Gastrocnemius medialis (tissue), 4 donors: ENCODE results near the gene RAI1. TPM values are rescaled to one million over a fixed set of nuclear protein-coding genes. Genes with fewer than 3 reads are reported as not detected.

ENCODE experiments used
- ATAC-seq, 2 donors: fragments of 150-250 bp; one replicate each; pipeline ENCODE4 v1.9.1; 2016
- DNase-seq, 2 donors: peaks; one replicate each; pipeline ENCODE4 v3.0.0-alpha.2; 2019
- H3K27ac ChIP-seq, 4 donors: fragments of 200-600 bp; sonication (generic); 1 replicate in 1 of 4; 2 replicates in 3 of 4; pipeline ENCODE4 v1.5.1; 2016 to 2018; ENCODE audit warnings: mild to moderate bottlenecking in 2 of 4, moderate library complexity in 1 of 4
- H3K27me3 ChIP-seq, 3 donors: fragments of 200-600 bp; sonication (generic) in 2 of 3; 1 replicate in 1 of 3; 2 replicates in 2 of 3; pipeline versions ENCODE4 v1.5.1 to v1.6.0; 2016 to 2019; ENCODE audit warnings: mild to moderate bottlenecking in 1 of 3, moderate library complexity in 1 of 3
- H3K36me3 ChIP-seq, 2 donors: fragments of 200-600 bp; sonication (generic) in 1 of 2; one replicate each; pipeline ENCODE4 v1.5.1; 2017 to 2018
- H3K4me1 ChIP-seq, 2 donors: fragments of 200-600 bp; sonication (generic) in 1 of 2; one replicate each; pipeline ENCODE4 v1.5.1; 2016 to 2017; ENCODE audit warnings: mild to moderate bottlenecking in 2 of 2
- H3K4me3 ChIP-seq, 4 donors: fragments of 200-600 bp; sonication (generic) in 3 of 4; 1 replicate in 1 of 4; 2 replicates in 3 of 4; pipeline ENCODE4 v1.5.1; 2016 to 2019; ENCODE audit warnings: mild to moderate bottlenecking in 2 of 4
- H3K9me3 ChIP-seq, 3 donors: fragments of 200-600 bp; sonication (generic) in 2 of 3; 1 replicate in 1 of 3; 2 replicates in 2 of 3; pipeline ENCODE4 v1.5.1; 2016 to 2019
- CTCF ChIP-seq, 5 experiments: fragments of 450-650 bp in 3 of 5; fragments of 200-600 bp in 2 of 5; sonication (generic) in 2 of 5; IDR thresholded peaks in 4 of 5; conservative IDR thresholded peaks in 1 of 5; 1 replicate in 4 of 5; 2 replicates in 1 of 5; pipeline ENCODE4 v1.5.1; 2016 to 2019; ENCODE audit warnings: antibody characterized with exemption in 5 of 5, mild to moderate bottlenecking in 3 of 5, moderate library complexity in 3 of 5
- POLR2A ChIP-seq, 2 donors: fragments of 450-650 bp; IDR thresholded peaks; one replicate each; pipeline ENCODE4 v1.6.1; 2017; ENCODE audit warnings: antibody characterized with exemption in 2 of 2, mild to moderate bottlenecking in 2 of 2, moderate library complexity in 2 of 2
- in situ Hi-C, 4 donors: fragments of 200-750 bp; cut with MboI; loops; one replicate each; pipeline versions ENCODE4 v1.15.0 to v1.8.0; 2017; ENCODE audit warnings: low sequenced_read_pairs in 4 of 4
- intact Hi-C: fragments of 100-400 bp; cut with DNase I; formaldehyde crosslinking; loops from one replicate; pipeline ENCODE4 v1.15.1; 2023; ENCODE audit warnings: low total_unique reads
- total RNA-seq, 4 donors: library from RNA; depleted of rRNA; stranded (reverse); fragments of >200 nt; gene quantifications; one replicate each; pipeline versions ENCODE4 v1.1.0 to v1.2.3, GENCODE V29; 2016

The RAI1 gene
- total RNA-seq, 4 donors from 2014 or later, result 2.1 to 6.7 (median 4.3) TPM

- in situ Hi-C loops (loop anchor here in 1 of 4 donors (25.0 kb wide), 1 partner anchor 109 kb away; the partner anchor contains the start of gene RAI1), intact Hi-C loops (no loop called here)
- H3K36me3 ChIP-seq, result no peaks in the 10 kb centered on the region
- no peak for DNase-seq
- TF ChIP-seq POLR2A (IDR thresholded peaks at IDR 0.05) (no peak), CTCF (IDR thresholded peaks at IDR 0.05 in 4 of 5, conservative IDR thresholded peaks at IDR 0.05 in 1 of 5) (no peak)
- no peak for ATAC-seq
- H3K4me1 ChIP-seq, result peaks cover 14 to 19% of the 10 kb centered on the region in 2 donors
- no peaks in the 10 kb centered on the region for H3K9me3 ChIP-seq
- H3K27me3 ChIP-seq, result no peaks in the 10 kb centered on the region
- no peak overlapping the region for H3K4me3 ChIP-seq
- H3K27ac ChIP-seq, result no peak overlapping the region
Observed at GRCh38 chr17:17796787-17797061, 115.5 kb downstream of the RAI1 start.

- Histone ChIP-seq H3K27ac (peak overlapping the region in 3 of 4 donors; percentile 20 to 43 (median 41)), H3K27me3 (no peaks in the 10 kb centered on the region), H3K4me3 (no peak overlapping the region), H3K9me3 (no peaks in the 10 kb centered on the region), H3K36me3 (no peaks in the 10 kb centered on the region), H3K4me1 (peaks cover 9 to 14% of the 10 kb centered on the region in 2 donors)
- ATAC-seq (peak in 1 of 2 donors; percentile 31), DNase-seq (no peak)
- TF ChIP-seq CTCF (IDR thresholded peaks at IDR 0.05 in 4 of 5, conservative IDR thresholded peaks at IDR 0.05 in 1 of 5), result no peak
- in situ Hi-C loops, result loop anchor here in 1 of 4 donors (25.0 kb wide), 1 partner anchor 110 kb away; the partner anchor contains the start of gene RAI1
- intact Hi-C loops, result no loop called here
Observed at GRCh38 chr17:17797119-17797809, 116.0 kb downstream of the RAI1 start.

- Histone ChIP-seq H3K27ac (no peak overlapping the region), H3K4me3 (no peak overlapping the region), H3K9me3 (no peaks in the 10 kb centered on the region), H3K27me3 (no peaks in the 10 kb centered on the region), H3K4me1 (peaks cover 3 to 5% of the 10 kb centered on the region in 2 donors), H3K36me3 (no peaks in the 10 kb centered on the region)
- intact Hi-C loops (no loop called here), in situ Hi-C loops (loop anchor here in 1 of 4 donors (25.0 kb wide), 1 partner anchor 111 kb away; the partner anchor contains the start of gene RAI1)
- DNase-seq (no peak), ATAC-seq (no peak)
- no peak for TF ChIP-seq POLR2A (IDR thresholded peaks at IDR 0.05)
- TF ChIP-seq CTCF (IDR thresholded peaks at IDR 0.05 in 4 of 5, conservative IDR thresholded peaks at IDR 0.05 in 1 of 5), result no peak
Observed at GRCh38 chr17:17798010-17798556, 116.8 kb downstream of the RAI1 start.

GRCh38 chr17:17798573-17799255 lies 117.5 kb downstream of the RAI1 start:
- ATAC-seq, result no peak
- H3K27ac ChIP-seq, result no peak overlapping the region
- H3K27me3 ChIP-seq, result no peaks in the 10 kb centered on the region
- H3K36me3 ChIP-seq, result peaks cover 0 to 1% of the 10 kb centered on the region in 2 donors
- in situ Hi-C loops (loop anchor here in 1 of 4 donors (25.0 kb wide), 1 partner anchor 111 kb away; the partner anchor contains the start of gene RAI1), intact Hi-C loops (no loop called here)
- TF ChIP-seq POLR2A (IDR thresholded peaks at IDR 0.05) (no peak), CTCF (IDR thresholded peaks at IDR 0.05 in 4 of 5, conservative IDR thresholded peaks at IDR 0.05 in 1 of 5) (no peak)
- no peak for DNase-seq
- no peaks in the 10 kb centered on the region for H3K9me3 ChIP-seq
- H3K4me3 ChIP-seq, result no peak overlapping the region
- H3K4me1 ChIP-seq, result peaks cover 0 to 3% of the 10 kb centered on the region in 2 donors
